ENCODE data around the gene EIF3I.

The EIF3I gene

DNA sequence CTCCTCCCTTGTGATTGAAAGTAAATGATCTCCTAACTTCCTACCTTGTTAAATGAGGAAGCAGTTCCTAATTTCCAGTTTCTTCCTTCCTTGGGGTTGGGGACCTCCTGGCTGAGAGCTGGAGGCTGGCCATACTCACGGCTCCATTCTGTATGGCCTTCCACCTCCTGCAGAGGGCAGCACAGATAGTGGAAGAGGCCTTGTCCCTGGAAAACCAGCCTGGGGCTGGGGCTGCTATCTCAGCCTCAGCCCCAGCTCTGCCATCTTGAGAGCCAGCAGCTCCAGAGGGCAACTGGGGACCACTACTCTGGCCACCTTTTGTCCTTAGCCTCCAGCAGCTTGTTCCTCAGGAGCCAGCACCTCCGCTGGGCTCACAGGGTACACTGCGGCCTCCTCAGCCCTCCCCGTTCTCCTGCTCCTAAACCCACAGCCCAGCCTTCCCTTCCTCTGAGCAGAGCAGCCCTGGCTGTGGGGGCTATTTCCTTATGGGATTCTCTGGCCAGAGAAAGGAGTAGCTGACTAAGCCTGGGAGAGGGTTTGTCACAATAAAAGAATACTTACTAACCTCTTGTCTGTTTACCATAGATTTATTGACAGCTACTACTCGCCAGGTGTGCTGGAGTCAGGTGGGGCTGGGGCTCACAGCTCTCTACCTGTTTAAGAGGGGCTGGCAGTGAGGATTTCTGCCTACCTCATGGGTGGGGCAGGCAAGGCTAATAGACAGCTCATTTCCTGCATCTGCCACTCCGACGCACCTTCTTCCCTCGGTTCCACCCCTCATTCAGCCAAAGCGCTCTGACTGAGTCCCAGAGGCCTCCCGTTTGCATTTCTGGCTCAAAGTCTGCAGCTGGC lies 6.4 kb upstream of the EIF3I start:
- H3K18ac ChIP-seq (ENCODE audit: low read length) = no peak overlapping the region

DNA sequence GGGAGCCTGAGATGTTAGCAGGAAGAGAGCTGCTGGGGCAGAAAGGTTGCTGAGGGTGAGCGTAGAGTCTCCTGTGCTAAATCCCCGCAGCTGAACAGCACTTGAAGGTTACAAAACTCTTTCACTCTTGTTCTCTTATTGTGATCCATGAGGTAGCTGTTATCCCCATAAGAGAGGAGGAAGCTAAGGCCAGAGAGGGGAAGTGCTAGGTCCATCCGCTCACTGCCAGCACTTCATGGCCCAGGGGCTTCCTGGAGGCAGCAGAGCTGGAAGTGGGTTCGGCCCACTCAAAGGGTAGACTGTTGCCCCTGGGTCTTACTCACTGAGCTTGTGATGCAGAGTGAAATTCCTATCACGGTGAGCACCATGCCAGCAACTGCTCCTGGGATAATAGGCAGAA lies 5.6 kb upstream of the EIF3I start:
- Histone ChIP-seq H3K4me2 (ENCODE audit: low read length) (no peak overlapping the region), H3K23ac (ENCODE audit: low read length) (no peak overlapping the region), H3K9ac (ENCODE audit: low read length) (no peak overlapping the region), H2AK5ac (ENCODE audit: low read length) (no peak overlapping the region), H3K36me3 (ENCODE audit: control insufficient read depth in 1 of 2, insufficient read depth in 2 of 2, low read length in 2 of 2) (peaks cover 23 to 28% of the 10 kb centered on the region in 2 experiments), H3K79me1 (ENCODE audit: low read length) (no peaks in the 10 kb centered on the region), H4K91ac (ENCODE audit: low read depth, low read length) (no peak overlapping the region), H3K4me3 (ENCODE audit: low read depth, low read length) (no peak overlapping the region), H3K27ac (ENCODE audit: low read depth, low read length) (no peak overlapping the region), H4K12ac (ENCODE audit: low read depth, low read length) (no peak overlapping the region), H2AFZ (ENCODE audit: insufficient read depth, low read length, poor library complexity) (no peak overlapping the region), H3K4ac (ENCODE audit: low read depth, low read length) (no peak overlapping the region), H2BK120ac (ENCODE audit: insufficient read depth, low read length, poor library complexity) (no peak overlapping the region), H3K18ac (ENCODE audit: low read length) (no peak overlapping the region), H3K4me1 (ENCODE audit: control insufficient read depth in 1 of 2, insufficient read depth in 2 of 2, low read length in 2 of 2) (peaks cover 5 to 7% of the 10 kb centered on the region in 2 experiments), H2BK5ac (ENCODE audit: low read depth, low read length, poor library complexity) (no peak overlapping the region), H3K14ac (ENCODE audit: low read length) (no peak overlapping the region), H2BK12ac (ENCODE audit: low read length) (no peak overlapping the region), H3K9me3 (ENCODE audit: insufficient read depth, low read depth, low read length) (no peaks in the 10 kb centered on the region), H3K27me3 (ENCODE audit: insufficient read depth, low read length) (no peaks in the 10 kb centered on the region), H4K8ac (ENCODE audit: low read depth, low read length) (no peak overlapping the region), H3K79me2 (ENCODE audit: control insufficient read depth, insufficient read depth, low read length, poor library complexity) (no peaks in the 10 kb centered on the region)
- no peak for DNase-seq
- WGBS (ENCODE audit: extremely low coverage, insufficient coverage, insufficient read length) = no CpG with 5 or more reads among the region's 5 CpGs

More for the DNA sequence above, 6.4 kb upstream of the EIF3I start:
- Histone ChIP-seq H3K4ac (ENCODE audit: low read depth, low read length) (no peak overlapping the region), H3K79me2 (ENCODE audit: control insufficient read depth, insufficient read depth, low read length, poor library complexity) (no peaks in the 10 kb centered on the region), H2AK5ac (ENCODE audit: low read length) (no peak overlapping the region), H3K4me3 (ENCODE audit: low read depth, low read length) (no peak overlapping the region), H3K9me3 (ENCODE audit: insufficient read depth, low read depth, low read length) (no peaks in the 10 kb centered on the region), H3K23ac (ENCODE audit: low read length) (no peak overlapping the region), H3K9ac (ENCODE audit: low read length) (no peak overlapping the region), H3K4me1 (ENCODE audit: control insufficient read depth in 1 of 2, insufficient read depth in 2 of 2, low read length in 2 of 2) (peaks cover 0 to 2% of the 10 kb centered on the region in 2 experiments), H3K14ac (ENCODE audit: low read length) (no peak overlapping the region), H3K27me3 (ENCODE audit: insufficient read depth, low read length) (no peaks in the 10 kb centered on the region), H3K36me3 (ENCODE audit: control insufficient read depth in 1 of 2, insufficient read depth in 2 of 2, low read length in 2 of 2) (peaks cover 23 to 28% of the 10 kb centered on the region in 2 experiments), H2BK12ac (ENCODE audit: low read length) (no peak overlapping the region), H4K8ac (ENCODE audit: low read depth, low read length) (no peak overlapping the region), H2BK120ac (ENCODE audit: insufficient read depth, low read length, poor library complexity) (no peak overlapping the region), H4K91ac (ENCODE audit: low read depth, low read length) (no peak overlapping the region), H3K79me1 (ENCODE audit: low read length) (no peaks in the 10 kb centered on the region), H4K12ac (ENCODE audit: low read depth, low read length) (no peak overlapping the region), H3K27ac (ENCODE audit: low read depth, low read length) (no peak overlapping the region), H2BK5ac (ENCODE audit: low read depth, low read length, poor library complexity) (no peak overlapping the region), H2AFZ (ENCODE audit: insufficient read depth, low read length, poor library complexity) (no peak overlapping the region), H3K4me2 (ENCODE audit: low read length) (no peak overlapping the region)
- no CpG with 5 or more reads among the region's 10 CpGs for WGBS (ENCODE audit: extremely low coverage, insufficient coverage, insufficient read length)
- peak; percentile 43 to 82 for DNase-seq

DNA sequence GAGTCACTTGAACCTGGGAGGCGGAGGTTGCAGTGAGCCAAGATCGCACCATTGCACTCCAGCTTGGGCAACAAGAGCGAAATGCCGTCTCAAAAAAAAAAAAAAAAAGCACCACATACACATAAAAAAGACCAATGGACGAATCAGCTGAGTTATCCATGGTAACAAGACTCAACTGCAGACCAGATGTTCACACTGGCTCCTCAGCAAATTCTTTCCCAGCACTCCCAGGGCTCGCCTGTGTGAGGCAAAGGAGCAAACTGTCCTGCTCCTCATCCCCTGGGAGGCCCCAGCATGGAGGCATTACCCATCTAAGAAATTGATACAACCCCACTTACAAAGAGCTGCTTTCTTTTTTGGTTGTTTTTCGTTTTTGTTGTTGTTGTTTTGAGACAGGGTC lies 3.2 kb upstream of the EIF3I start:
- H3K27ac ChIP-seq (ENCODE audit: low read depth, low read length) = no peak overlapping the region
- H3K9ac ChIP-seq (ENCODE audit: low read length) = no peak overlapping the region
- peaks cover 7% of the 10 kb centered on the region in 2 experiments for H3K4me1 ChIP-seq (ENCODE audit: control insufficient read depth in 1 of 2, insufficient read depth in 2 of 2, low read length in 2 of 2)
- H3K23ac ChIP-seq (ENCODE audit: low read length) = no peak overlapping the region
- H2BK120ac ChIP-seq (ENCODE audit: insufficient read depth, low read length, poor library complexity) = no peak overlapping the region
- no peak overlapping the region for H2AFZ ChIP-seq (ENCODE audit: insufficient read depth, low read length, poor library complexity)
- H3K4me2 ChIP-seq (ENCODE audit: low read length) = no peak overlapping the region
- H4K91ac ChIP-seq (ENCODE audit: low read depth, low read length) = no peak overlapping the region
- WGBS (ENCODE audit: extremely low coverage, insufficient coverage, insufficient read length) = no CpG with 5 or more reads among the region's 7 CpGs
- no peak overlapping the region for H3K4ac ChIP-seq (ENCODE audit: low read depth, low read length)
- peaks cover 9% of the 10 kb centered on the region for H3K79me1 ChIP-seq (ENCODE audit: low read length)
- no peak overlapping the region for H4K8ac ChIP-seq (ENCODE audit: low read depth, low read length)
- no peaks in the 10 kb centered on the region for H3K27me3 ChIP-seq (ENCODE audit: insufficient read depth, low read length)
- no peak for DNase-seq
- H3K18ac ChIP-seq (ENCODE audit: low read length) = no peak overlapping the region
- no peak overlapping the region for H3K4me3 ChIP-seq (ENCODE audit: low read depth, low read length)
- no peak overlapping the region for H4K12ac ChIP-seq (ENCODE audit: low read depth, low read length)
- H2AK5ac ChIP-seq (ENCODE audit: low read length) = no peak overlapping the region
- H3K14ac ChIP-seq (ENCODE audit: low read length) = no peak overlapping the region
- peaks cover 1% of the 10 kb centered on the region for H3K9me3 ChIP-seq (ENCODE audit: insufficient read depth, low read depth, low read length)
- peaks cover 11% of the 10 kb centered on the region for H3K79me2 ChIP-seq (ENCODE audit: control insufficient read depth, insufficient read depth, low read length, poor library complexity)
- H2BK5ac ChIP-seq (ENCODE audit: low read depth, low read length, poor library complexity) = no peak overlapping the region
- H2BK12ac ChIP-seq (ENCODE audit: low read length) = no peak overlapping the region
- peaks cover 24 to 33% of the 10 kb centered on the region in 2 experiments for H3K36me3 ChIP-seq (ENCODE audit: control insufficient read depth in 1 of 2, insufficient read depth in 2 of 2, low read length in 2 of 2)

DNA sequence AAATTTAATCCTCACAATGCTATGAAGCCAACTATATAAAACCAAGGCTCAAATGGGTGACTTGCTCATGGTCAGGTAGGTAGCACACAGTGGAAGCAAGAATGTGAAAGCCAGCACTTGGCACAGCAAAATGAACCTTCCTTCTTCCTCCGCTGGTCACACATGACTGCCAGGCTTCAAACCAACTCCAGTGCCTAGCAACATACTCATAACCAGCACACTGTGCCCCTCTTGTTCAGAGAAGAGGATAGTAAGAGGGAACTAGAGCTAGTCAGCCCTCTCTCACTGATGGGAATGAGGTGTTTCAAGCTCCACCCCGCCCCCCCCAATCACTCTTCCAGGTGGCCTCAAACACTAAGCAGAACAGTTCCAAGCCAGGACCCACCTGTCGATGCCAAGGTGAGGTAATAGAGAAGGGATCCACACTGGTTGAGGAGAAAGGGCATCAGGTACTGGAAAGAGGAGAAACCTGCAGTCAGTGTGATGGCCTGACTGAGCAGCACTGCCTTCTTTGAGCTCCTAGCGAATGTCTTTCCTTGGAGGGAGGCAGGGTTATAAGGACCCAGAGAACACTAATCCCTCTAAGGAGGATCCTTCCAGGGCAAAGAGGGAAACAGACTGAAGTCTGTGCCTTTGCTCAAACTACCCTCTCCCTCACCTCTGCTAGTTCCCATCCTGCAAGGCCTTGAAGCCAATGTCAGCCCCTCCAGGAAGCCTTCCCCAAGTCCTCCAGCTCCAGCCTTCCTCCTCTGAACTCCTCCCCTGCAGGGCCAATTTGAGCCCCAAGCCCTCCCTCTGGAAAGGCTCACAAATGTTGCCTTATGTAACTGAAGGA lies 1.2 kb upstream of the EIF3I start:
- WGBS (ENCODE audit: extremely low coverage, insufficient coverage, insufficient read length) = no CpG with 5 or more reads among the region's 4 CpGs
- peaks cover 9% of the 10 kb centered on the region for H3K79me1 ChIP-seq (ENCODE audit: low read length)
- peak overlapping the region; percentile 36 for H2AK5ac ChIP-seq (ENCODE audit: low read length)
- H3K27me3 ChIP-seq (ENCODE audit: insufficient read depth, low read length) = no peaks in the 10 kb centered on the region
- no peak overlapping the region for H4K8ac ChIP-seq (ENCODE audit: low read depth, low read length)
- no peak overlapping the region for H3K27ac ChIP-seq (ENCODE audit: low read depth, low read length)
- no peak overlapping the region for H3K14ac ChIP-seq (ENCODE audit: low read length)
- H3K4me2 ChIP-seq (ENCODE audit: low read length) = peak overlapping the region; percentile 69
- peak overlapping the region; percentile 21 for H4K12ac ChIP-seq (ENCODE audit: low read depth, low read length)
- no peak overlapping the region for H2AFZ ChIP-seq (ENCODE audit: insufficient read depth, low read length, poor library complexity)
- H3K4ac ChIP-seq (ENCODE audit: low read depth, low read length) = peak overlapping the region; percentile 37
- H2BK12ac ChIP-seq (ENCODE audit: low read length) = no peak overlapping the region
- no peak overlapping the region for H4K91ac ChIP-seq (ENCODE audit: low read depth, low read length)
- H3K9ac ChIP-seq (ENCODE audit: low read length) = no peak overlapping the region
- no peak for DNase-seq
- H3K18ac ChIP-seq (ENCODE audit: low read length) = peak overlapping the region; percentile 16
- H3K9me3 ChIP-seq (ENCODE audit: insufficient read depth, low read depth, low read length) = peaks cover 1% of the 10 kb centered on the region
- peaks cover 29 to 30% of the 10 kb centered on the region in 2 experiments for H3K36me3 ChIP-seq (ENCODE audit: control insufficient read depth in 1 of 2, insufficient read depth in 2 of 2, low read length in 2 of 2)
- H3K4me3 ChIP-seq (ENCODE audit: low read depth, low read length) = no peak overlapping the region
- H3K4me1 ChIP-seq (ENCODE audit: control insufficient read depth in 1 of 2, insufficient read depth in 2 of 2, low read length in 2 of 2) = peaks cover 7% of the 10 kb centered on the region in 2 experiments
- H3K79me2 ChIP-seq (ENCODE audit: control insufficient read depth, insufficient read depth, low read length, poor library complexity) = peaks cover 11% of the 10 kb centered on the region
- H2BK120ac ChIP-seq (ENCODE audit: insufficient read depth, low read length, poor library complexity) = no peak overlapping the region
- H3K23ac ChIP-seq (ENCODE audit: low read length) = no peak overlapping the region
- no peak overlapping the region for H2BK5ac ChIP-seq (ENCODE audit: low read depth, low read length, poor library complexity)

Data from trophoblast cell (in vitro differentiated cells and primary cell).